ENCODE measurements around the gene EWSR1. TPM values are rescaled to one million over a fixed set of nuclear protein-coding genes. Genes with fewer than 3 reads are reported as not detected.

Gene EWSR1
- total RNA-seq, 1 donor from 2014 or later = 347 TPM

GRCh38 chr22:29224859-29225410, 43.1 kb upstream of the EWSR1 start:
- no peak for DNase-seq (ENCODE audit: extremely low spot score, unreplicated experiment)
- TF ChIP-seq, protein P1, sequence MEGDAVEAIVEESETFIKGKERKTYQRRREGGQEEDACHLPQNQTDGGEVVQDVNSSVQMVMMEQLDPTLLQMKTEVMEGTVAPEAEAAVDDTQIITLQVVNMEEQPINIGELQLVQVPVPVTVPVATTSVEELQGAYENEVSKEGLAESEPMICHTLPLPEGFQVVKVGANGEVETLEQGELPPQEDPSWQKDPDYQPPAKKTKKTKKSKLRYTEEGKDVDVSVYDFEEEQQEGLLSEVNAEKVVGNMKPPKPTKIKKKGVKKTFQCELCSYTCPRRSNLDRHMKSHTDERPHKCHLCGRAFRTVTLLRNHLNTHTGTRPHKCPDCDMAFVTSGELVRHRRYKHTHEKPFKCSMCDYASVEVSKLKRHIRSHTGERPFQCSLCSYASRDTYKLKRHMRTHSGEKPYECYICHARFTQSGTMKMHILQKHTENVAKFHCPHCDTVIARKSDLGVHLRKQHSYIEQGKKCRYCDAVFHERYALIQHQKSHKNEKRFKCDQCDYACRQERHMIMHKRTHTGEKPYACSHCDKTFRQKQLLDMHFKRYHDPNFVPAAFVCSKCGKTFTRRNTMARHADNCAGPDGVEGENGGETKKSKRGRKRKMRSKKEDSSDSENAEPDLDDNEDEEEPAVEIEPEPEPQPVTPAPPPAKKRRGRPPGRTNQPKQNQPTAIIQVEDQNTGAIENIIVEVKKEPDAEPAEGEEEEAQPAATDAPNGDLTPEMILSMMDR (conservative IDR thresholded peaks at IDR 0.05) = no peak
- Mint-ChIP-seq H3K36me3 (no peaks in the 10 kb centered on the region), H3K4me3 (no peak overlapping the region), H3K27me3 (no peaks in the 10 kb centered on the region), H3K27ac (no peak overlapping the region), H3K9me3 (no peaks in the 10 kb centered on the region), H3K4me1 (ENCODE audit: unreplicated experiment) (peaks cover 9% of the 10 kb centered on the region)

- DNase-seq (ENCODE audit: extremely low spot score, unreplicated experiment) = no peak
- H3K27me3 Mint-ChIP-seq = no peaks in the 10 kb centered on the region
- no peak overlapping the region for H3K4me3 Mint-ChIP-seq
- TF ChIP-seq, protein P1 (conservative IDR thresholded peaks at IDR 0.05) = no peak
- no peak overlapping the region for H3K27ac Mint-ChIP-seq
- peaks cover 3% of the 10 kb centered on the region for H3K4me1 Mint-ChIP-seq (ENCODE audit: unreplicated experiment)
- no peaks in the 10 kb centered on the region for H3K9me3 Mint-ChIP-seq
- H3K36me3 Mint-ChIP-seq = no peaks in the 10 kb centered on the region
Measured at GRCh38 chr22:29225422-29226090, 42.5 kb upstream of the EWSR1 start.

- Mint-ChIP-seq H3K4me1 (ENCODE audit: unreplicated experiment) (no peaks in the 10 kb centered on the region), H3K36me3 (no peaks in the 10 kb centered on the region), H3K9me3 (no peaks in the 10 kb centered on the region), H3K4me3 (no peak overlapping the region), H3K27me3 (no peaks in the 10 kb centered on the region), H3K27ac (no peak overlapping the region)
- no peak for DNase-seq (ENCODE audit: extremely low spot score, unreplicated experiment)
- TF ChIP-seq, protein P1 (conservative IDR thresholded peaks at IDR 0.05) = no peak
Measured at GRCh38 chr22:29226351-29226981, 41.6 kb upstream of the EWSR1 start.

DNA sequence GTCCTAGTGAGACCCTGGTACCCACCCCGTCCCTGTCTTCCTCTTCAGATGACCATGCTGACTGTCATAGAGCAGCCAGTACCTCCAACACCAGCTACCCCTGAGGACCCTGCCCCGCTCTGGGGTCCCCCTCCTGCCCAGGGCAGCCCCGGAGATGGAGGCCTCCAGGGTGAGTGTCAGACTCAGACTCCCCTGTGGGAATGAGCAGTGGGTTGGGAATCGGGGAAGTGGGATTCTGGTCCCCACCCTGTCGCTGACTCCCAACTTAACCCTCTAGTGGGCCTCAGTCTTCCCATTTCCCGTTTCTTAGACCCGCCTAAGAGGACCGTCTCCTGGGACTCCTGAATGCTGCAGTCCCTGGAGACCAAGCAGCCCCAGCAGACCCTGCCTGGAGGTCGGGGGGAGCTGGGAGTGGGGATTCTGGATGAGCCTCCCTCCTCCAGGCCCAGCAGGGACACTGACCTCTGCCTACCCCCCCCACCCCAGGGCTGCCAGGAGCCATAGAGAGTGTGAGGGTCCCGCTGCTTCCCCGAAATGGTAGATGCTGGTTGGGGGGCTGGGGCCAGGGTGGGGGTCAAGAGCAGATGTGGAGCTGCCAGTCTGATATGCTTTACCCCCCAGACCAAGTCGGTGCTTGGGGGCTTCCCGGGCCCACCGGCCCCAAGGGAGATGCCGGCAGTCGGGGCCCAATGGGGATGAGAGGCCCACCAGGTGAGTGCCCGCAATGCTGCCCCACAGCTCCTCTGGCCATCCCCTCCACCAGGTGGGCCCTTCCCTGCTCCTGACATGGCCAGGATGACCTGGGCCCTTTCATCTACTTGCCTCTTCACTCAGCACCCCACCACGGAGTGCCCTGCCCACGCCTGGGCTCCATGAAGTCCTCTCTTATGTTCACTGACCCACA, 36.8 kb upstream of the EWSR1 start:
- no peak for DNase-seq (ENCODE audit: extremely low spot score, unreplicated experiment)
- Mint-ChIP-seq H3K27me3 (no peaks in the 10 kb centered on the region), H3K36me3 (no peaks in the 10 kb centered on the region), H3K27ac (no peak overlapping the region), H3K9me3 (no peaks in the 10 kb centered on the region), H3K4me3 (no peak overlapping the region), H3K4me1 (ENCODE audit: unreplicated experiment) (no peaks in the 10 kb centered on the region)
- TF ChIP-seq, protein P1 (conservative IDR thresholded peaks at IDR 0.05) = no peak

All from type B pancreatic cell (in vitro differentiated cells).